ENCODE data around the gene PRRX2. TPM values are rescaled to one million over a fixed set of nuclear protein-coding genes. Genes with fewer than 3 reads are reported as not detected.
"Not testable (repeated sequence)": the region's sequence is repeated elsewhere in the genome, so short reads cannot be mapped to it uniquely, and the experiment has no call there.

The PRRX2 gene
- polyA plus RNA-seq, 2 donors: 1.7 to 3.6 TPM

DNA sequence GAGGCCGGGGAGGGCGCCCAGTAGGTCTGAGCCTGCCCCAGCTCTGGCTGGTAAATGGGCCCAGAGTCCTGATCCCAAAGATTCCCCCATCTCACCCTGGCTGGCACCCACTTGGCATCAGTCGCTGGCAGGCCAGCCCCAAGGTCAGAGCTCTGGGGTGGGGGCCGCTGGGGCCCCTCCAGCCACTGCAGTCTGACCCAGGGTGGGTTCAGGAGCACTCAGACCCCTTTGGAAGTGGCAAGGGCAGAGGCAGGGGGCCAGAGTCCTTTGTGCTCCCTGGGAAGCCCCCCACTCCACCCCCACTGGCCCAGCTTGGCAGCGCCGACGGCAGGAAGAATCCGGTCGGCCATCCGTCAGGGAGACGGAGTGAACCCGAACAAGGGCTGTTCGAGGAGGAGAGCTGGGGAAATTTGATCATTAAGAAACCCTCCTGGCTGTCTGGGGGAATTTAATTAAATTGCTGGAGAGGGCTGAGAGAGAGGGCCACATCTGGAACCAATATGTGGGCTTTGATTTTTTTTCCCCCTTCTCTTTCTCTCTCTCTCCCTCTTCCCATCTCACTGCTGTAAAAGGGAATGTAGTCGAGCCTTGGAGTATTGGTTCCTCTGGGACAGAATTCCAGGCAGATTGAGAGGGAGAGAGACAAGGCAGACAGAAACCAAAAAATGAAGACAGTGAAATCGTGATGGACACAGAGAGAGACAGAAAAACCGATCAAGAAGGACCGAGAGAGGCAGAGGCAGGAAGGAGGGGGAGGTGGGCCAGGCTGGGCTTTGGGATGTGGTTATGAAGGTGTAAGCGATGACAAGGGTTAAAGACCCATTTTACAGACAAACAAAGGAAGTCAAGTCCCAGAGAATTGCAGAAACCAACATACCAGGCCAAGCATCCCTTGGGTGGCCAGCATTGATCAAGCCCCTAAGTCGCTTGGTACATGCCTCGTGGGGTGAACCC, 15.4 kb upstream of the PRRX2 start:
- Histone ChIP-seq H3K27me3 (ENCODE audit: control insufficient read depth in 1 of 2, insufficient read depth in 2 of 2, low read length in 2 of 2) (no peaks in the 10 kb centered on the region), H3K36me3 (ENCODE audit: control insufficient read depth in 2 of 2, insufficient read depth in 2 of 2, low read length in 1 of 2) (no peaks in the 10 kb centered on the region), H3K4me3 (ENCODE audit: low read depth in 1 of 2, low read length in 2 of 2) (no peak overlapping the region), H3K4me1 (ENCODE audit: control insufficient read depth in 2 of 2, insufficient read depth in 2 of 2, low read length in 1 of 2) (peaks cover 0 to 3% of the 10 kb centered on the region in 2 donors), H3K27ac (ENCODE audit: low read depth in 2 of 2, low read length in 1 of 2) (no peak overlapping the region), H3K9me3 (ENCODE audit: control insufficient read depth in 2 of 2, insufficient read depth in 1 of 2, low read depth in 1 of 2, low read length in 1 of 2) (no peaks in the 10 kb centered on the region)
- 80 to 85% methylated on average over 19 to 20 of the region's 20 CpGs for WGBS, 2 donors

DNA sequence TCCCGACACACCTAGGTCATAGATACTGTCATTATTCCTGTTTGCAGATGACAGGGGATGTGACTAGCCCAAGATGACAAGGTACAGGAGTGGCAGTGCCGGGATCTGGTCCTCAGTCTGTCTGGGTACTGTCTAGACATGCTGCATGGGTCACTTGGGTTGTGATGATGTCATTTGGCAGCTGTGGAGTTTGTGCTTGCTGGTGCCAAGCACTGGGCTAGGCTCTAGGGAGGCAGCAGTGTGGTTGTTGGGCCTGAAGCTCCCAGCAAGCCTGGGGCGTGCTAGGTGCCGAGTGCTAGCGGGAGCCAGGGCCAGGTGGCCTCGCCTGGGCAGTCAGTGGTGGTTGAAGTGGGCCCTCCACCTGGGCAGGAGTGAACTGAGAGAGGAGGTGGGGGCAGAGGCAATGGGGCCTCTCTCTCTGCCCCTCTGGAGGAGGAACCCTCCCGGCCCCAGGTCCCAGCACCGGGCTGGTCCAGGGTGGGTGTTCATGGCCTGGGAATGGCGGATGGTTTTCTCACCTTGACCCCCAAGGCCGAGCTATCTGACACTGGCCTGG, 14.7 kb upstream of the PRRX2 start:
- H3K4me1 ChIP-seq (ENCODE audit: control insufficient read depth in 2 of 2, insufficient read depth in 2 of 2, low read length in 1 of 2): peaks cover 0 to 3% of the 10 kb centered on the region in 2 donors
- WGBS, 2 donors: 72 to 75% methylated on average over 10 of the region's 10 CpGs
- H3K4me3 ChIP-seq (ENCODE audit: low read depth in 1 of 2, low read length in 2 of 2): no peak overlapping the region
- H3K27ac ChIP-seq (ENCODE audit: low read depth in 2 of 2, low read length in 1 of 2): no peak overlapping the region
- no peaks in the 10 kb centered on the region for H3K36me3 ChIP-seq (ENCODE audit: control insufficient read depth in 2 of 2, insufficient read depth in 2 of 2, low read length in 1 of 2)
- H3K27me3 ChIP-seq (ENCODE audit: control insufficient read depth in 1 of 2, insufficient read depth in 2 of 2, low read length in 2 of 2): no peaks in the 10 kb centered on the region
- no peaks in the 10 kb centered on the region for H3K9me3 ChIP-seq (ENCODE audit: control insufficient read depth in 2 of 2, insufficient read depth in 1 of 2, low read depth in 1 of 2, low read length in 1 of 2)

DNA sequence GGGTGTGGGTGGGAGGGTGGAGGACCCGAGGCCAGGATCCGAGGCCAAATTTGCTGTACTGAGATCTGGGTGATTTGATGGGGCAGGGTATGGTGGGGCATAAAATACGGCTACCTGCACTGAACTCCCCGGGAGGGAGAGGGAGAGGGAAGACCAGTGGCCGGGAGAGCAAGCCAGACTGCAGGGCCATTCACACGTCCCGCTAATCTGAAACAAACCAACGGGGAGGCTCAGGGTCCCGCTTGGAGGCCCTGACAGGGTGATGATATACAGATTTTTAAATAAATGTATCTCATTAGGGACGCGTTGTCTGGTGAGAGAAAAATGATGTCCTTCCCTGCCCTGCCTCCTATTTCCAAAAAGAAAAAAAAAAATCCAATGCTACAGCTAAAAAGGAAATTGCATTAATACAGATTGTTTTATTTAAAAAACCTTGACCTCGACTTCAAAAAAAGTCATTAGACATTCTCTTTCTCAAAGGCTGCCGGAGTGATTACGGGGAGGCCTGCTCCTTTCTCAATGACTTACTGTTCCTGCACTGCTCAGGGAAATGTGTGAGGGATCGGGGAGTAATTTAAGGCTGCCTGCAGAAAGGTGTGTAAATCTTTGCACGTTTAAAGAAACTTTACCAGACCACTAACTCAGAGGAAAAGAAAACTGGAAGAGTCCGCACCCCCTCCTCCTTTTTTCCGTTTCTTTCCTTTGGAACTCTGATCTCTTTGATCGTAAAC, 11.5 kb upstream of the PRRX2 start:
- peaks cover 0 to 3% of the 10 kb centered on the region in 2 donors for H3K4me1 ChIP-seq (ENCODE audit: control insufficient read depth in 2 of 2, insufficient read depth in 2 of 2, low read length in 1 of 2)
- no peak overlapping the region for H3K4me3 ChIP-seq (ENCODE audit: low read depth in 1 of 2, low read length in 2 of 2)
- WGBS, 2 donors: 47 to 58% methylated on average over 19 of the region's 19 CpGs
- H3K36me3 ChIP-seq (ENCODE audit: control insufficient read depth in 2 of 2, insufficient read depth in 2 of 2, low read length in 1 of 2): no peaks in the 10 kb centered on the region
- no peak overlapping the region for H3K27ac ChIP-seq (ENCODE audit: low read depth in 2 of 2, low read length in 1 of 2)
- no peaks in the 10 kb centered on the region for H3K27me3 ChIP-seq (ENCODE audit: control insufficient read depth in 1 of 2, insufficient read depth in 2 of 2, low read length in 2 of 2)
- H3K9me3 ChIP-seq (ENCODE audit: control insufficient read depth in 2 of 2, insufficient read depth in 1 of 2, low read depth in 1 of 2, low read length in 1 of 2): no peaks in the 10 kb centered on the region

- Histone ChIP-seq H3K36me3 (ENCODE audit: control insufficient read depth in 2 of 2, insufficient read depth in 2 of 2, low read length in 1 of 2) (no peaks in the 10 kb centered on the region), H3K27ac (ENCODE audit: low read depth in 2 of 2, low read length in 1 of 2) (no peak overlapping the region), H3K4me3 (ENCODE audit: low read depth in 1 of 2, low read length in 2 of 2) (no peak overlapping the region), H3K27me3 (ENCODE audit: control insufficient read depth in 1 of 2, insufficient read depth in 2 of 2, low read length in 2 of 2) (no peaks in the 10 kb centered on the region), H3K4me1 (ENCODE audit: control insufficient read depth in 2 of 2, insufficient read depth in 2 of 2, low read length in 1 of 2) (peaks cover 0 to 3% of the 10 kb centered on the region in 2 donors), H3K9me3 (ENCODE audit: control insufficient read depth in 2 of 2, insufficient read depth in 1 of 2, low read depth in 1 of 2, low read length in 1 of 2) (no peaks in the 10 kb centered on the region)
- 42 to 50% methylated on average over 20 of the region's 20 CpGs for WGBS, 2 donors
Observed at GRCh38 chr9:129654554-129655040, 10.8 kb upstream of the PRRX2 start.

- WGBS, 2 donors: 92 to 98% methylated on average over 7 of the region's 7 CpGs
- Histone ChIP-seq H3K27ac (ENCODE audit: low read depth in 2 of 2, low read length in 1 of 2) (no peak overlapping the region), H3K27me3 (ENCODE audit: control insufficient read depth in 1 of 2, insufficient read depth in 2 of 2, low read length in 2 of 2) (no peaks in the 10 kb centered on the region), H3K9me3 (ENCODE audit: control insufficient read depth in 2 of 2, insufficient read depth in 1 of 2, low read depth in 1 of 2, low read length in 1 of 2) (no peaks in the 10 kb centered on the region), H3K4me1 (ENCODE audit: control insufficient read depth in 2 of 2, insufficient read depth in 2 of 2, low read length in 1 of 2) (peaks cover 0 to 3% of the 10 kb centered on the region in 2 donors), H3K36me3 (ENCODE audit: control insufficient read depth in 2 of 2, insufficient read depth in 2 of 2, low read length in 1 of 2) (no peaks in the 10 kb centered on the region), H3K4me3 (ENCODE audit: low read depth in 1 of 2, low read length in 2 of 2) (no peak overlapping the region)
Observed at GRCh38 chr9:129655154-129655553, 10.3 kb upstream of the PRRX2 start.

DNA sequence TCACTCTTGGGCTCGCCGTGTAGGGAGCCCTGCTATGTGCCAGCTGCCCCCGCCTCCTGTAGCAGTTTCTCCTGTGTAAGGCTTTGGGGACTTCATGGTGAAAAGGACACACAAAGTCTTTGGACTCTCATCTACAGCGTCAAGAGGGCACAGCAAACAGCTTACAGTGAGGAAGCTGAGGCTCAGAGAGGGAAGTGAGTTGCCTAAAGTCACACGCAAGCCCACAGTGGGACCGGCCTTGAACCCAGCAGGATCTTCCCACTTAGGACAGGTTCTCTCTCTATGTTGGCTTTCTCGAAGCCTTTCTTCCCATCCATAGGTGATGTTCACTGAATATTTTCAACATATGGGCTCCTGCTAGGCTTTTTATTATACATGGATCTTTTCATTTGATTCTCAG, 9.8 kb upstream of the PRRX2 start:
- H3K36me3 ChIP-seq (ENCODE audit: control insufficient read depth in 2 of 2, insufficient read depth in 2 of 2, low read length in 1 of 2): no peaks in the 10 kb centered on the region
- 83 to 87% methylated on average over 7 of the region's 7 CpGs for WGBS, 2 donors
- H3K27ac ChIP-seq (ENCODE audit: low read depth in 2 of 2, low read length in 1 of 2): no peak overlapping the region
- H3K4me3 ChIP-seq (ENCODE audit: low read depth in 1 of 2, low read length in 2 of 2): no peak overlapping the region
- H3K9me3 ChIP-seq (ENCODE audit: control insufficient read depth in 2 of 2, insufficient read depth in 1 of 2, low read depth in 1 of 2, low read length in 1 of 2): no peaks in the 10 kb centered on the region
- H3K4me1 ChIP-seq (ENCODE audit: control insufficient read depth in 2 of 2, insufficient read depth in 2 of 2, low read length in 1 of 2): peaks cover 0 to 3% of the 10 kb centered on the region in 2 donors
- no peaks in the 10 kb centered on the region for H3K27me3 ChIP-seq (ENCODE audit: control insufficient read depth in 1 of 2, insufficient read depth in 2 of 2, low read length in 2 of 2)

- no peaks in the 10 kb centered on the region for H3K4me1 ChIP-seq (ENCODE audit: control insufficient read depth in 2 of 2, insufficient read depth in 2 of 2, low read length in 1 of 2)
- no peaks in the 10 kb centered on the region for H3K36me3 ChIP-seq (ENCODE audit: control insufficient read depth in 2 of 2, insufficient read depth in 2 of 2, low read length in 1 of 2)
- H3K27me3 ChIP-seq (ENCODE audit: control insufficient read depth in 1 of 2, insufficient read depth in 2 of 2, low read length in 2 of 2): no peaks in the 10 kb centered on the region
- no peak overlapping the region for H3K4me3 ChIP-seq (ENCODE audit: low read depth in 1 of 2, low read length in 2 of 2)
- WGBS, 2 donors: 69 to 72% methylated on average over 12 of the region's 12 CpGs
- no peak overlapping the region for H3K27ac ChIP-seq (ENCODE audit: low read depth in 2 of 2, low read length in 1 of 2)
- no peaks in the 10 kb centered on the region for H3K9me3 ChIP-seq (ENCODE audit: control insufficient read depth in 2 of 2, insufficient read depth in 1 of 2, low read depth in 1 of 2, low read length in 1 of 2)
Observed at GRCh38 chr9:129656795-129657390, 8.6 kb upstream of the PRRX2 start.

DNA sequence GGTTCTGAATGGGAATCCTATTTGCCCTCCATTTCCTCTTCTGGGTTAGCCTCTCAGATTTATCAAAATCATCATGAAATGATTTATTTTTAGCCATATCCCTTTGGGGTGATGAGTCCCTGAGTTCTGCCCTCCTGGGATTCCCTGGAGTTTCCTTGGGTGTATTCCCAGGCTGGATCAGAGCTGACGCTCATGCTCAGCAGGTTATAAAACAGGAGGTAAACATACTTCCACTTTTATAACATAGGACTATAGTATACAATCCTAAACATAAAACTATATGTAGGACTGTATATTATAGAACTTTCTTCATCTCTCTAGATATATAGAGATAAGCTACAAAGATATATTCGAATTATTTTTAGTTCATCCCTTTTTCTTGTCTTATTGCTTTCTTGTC, 4.4 kb upstream of the PRRX2 start:
- WGBS, 2 donors: 68 to 70% methylated on average over 2 of the region's 2 CpGs
- no peak overlapping the region for H3K4me3 ChIP-seq (ENCODE audit: low read depth in 1 of 2, low read length in 2 of 2)
- H3K9me3 ChIP-seq (ENCODE audit: control insufficient read depth in 2 of 2, insufficient read depth in 1 of 2, low read depth in 1 of 2, low read length in 1 of 2): no peaks in the 10 kb centered on the region
- no peaks in the 10 kb centered on the region for H3K27me3 ChIP-seq (ENCODE audit: control insufficient read depth in 1 of 2, insufficient read depth in 2 of 2, low read length in 2 of 2)
- H3K4me1 ChIP-seq (ENCODE audit: control insufficient read depth in 2 of 2, insufficient read depth in 2 of 2, low read length in 1 of 2): peaks cover 0 to 3% of the 10 kb centered on the region in 2 donors
- no peaks in the 10 kb centered on the region for H3K36me3 ChIP-seq (ENCODE audit: control insufficient read depth in 2 of 2, insufficient read depth in 2 of 2, low read length in 1 of 2)
- H3K27ac ChIP-seq (ENCODE audit: low read depth in 2 of 2, low read length in 1 of 2): no peak overlapping the region

DNA sequence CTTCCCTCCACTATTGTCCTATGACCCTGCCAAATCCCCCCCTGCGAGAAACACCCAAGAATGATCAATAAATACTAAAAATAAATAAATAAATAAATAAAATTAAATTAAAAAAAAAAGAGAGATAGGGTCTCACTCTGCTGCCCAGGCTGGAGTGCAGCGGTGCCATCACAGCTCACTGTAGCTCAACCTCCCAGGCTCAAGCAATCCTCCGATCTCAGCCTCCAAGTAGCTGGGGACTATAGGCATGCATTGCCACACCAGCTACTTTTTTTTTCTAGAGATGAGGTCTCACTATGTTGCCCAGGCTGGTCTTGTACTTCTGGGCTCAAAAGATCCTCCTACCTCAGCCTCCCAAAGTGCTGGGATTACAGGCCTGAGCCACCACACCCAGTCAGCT, 3.2 kb upstream of the PRRX2 start:
- H3K4me3 ChIP-seq (ENCODE audit: low read depth in 1 of 2, low read length in 2 of 2); H3K27ac ChIP-seq (ENCODE audit: low read depth in 2 of 2, low read length in 1 of 2); H3K4me1 ChIP-seq (ENCODE audit: control insufficient read depth in 2 of 2, insufficient read depth in 2 of 2, low read length in 1 of 2); H3K27me3 ChIP-seq (ENCODE audit: control insufficient read depth in 1 of 2, insufficient read depth in 2 of 2, low read length in 2 of 2); H3K36me3 ChIP-seq (ENCODE audit: control insufficient read depth in 2 of 2, insufficient read depth in 2 of 2, low read length in 1 of 2); H3K9me3 ChIP-seq (ENCODE audit: control insufficient read depth in 2 of 2, insufficient read depth in 1 of 2, low read depth in 1 of 2, low read length in 1 of 2): not testable (repeated sequence)
- 63 to 79% methylated on average over 3 of the region's 3 CpGs for WGBS, 2 donors

All from esophagus (tissue), 2 donors.